ENCODE measurements around the gene TNS4. TPM values are rescaled to one million over a fixed set of nuclear protein-coding genes. Genes with fewer than 3 reads are reported as not detected.

Gene TNS4
- total RNA-seq, 1 experiment from 2014 or later = 0.59 TPM

GRCh38 chr17:40499551-40500189 lies 1.8 kb downstream of the TNS4 start:
- Histone ChIP-seq H4K91ac (ENCODE audit: insufficient read length, low read depth, low read length) (no peak overlapping the region), H3K23me2 (ENCODE audit: insufficient read length, low read depth, low read length, poor library complexity, severe bottlenecking) (no peaks in the 10 kb centered on the region), H3K9ac (ENCODE audit: extremely low read depth, insufficient read length, low read length) (no peak overlapping the region), H3K4me1 (ENCODE audit: insufficient read depth, low read length) (peaks cover 9% of the 10 kb centered on the region; the same call in 1 of the 2 replicates), H3K14ac (ENCODE audit: insufficient read depth, low read length) (peak overlapping the region; percentile 64), H2BK15ac (ENCODE audit: low read depth, low read length) (no peak overlapping the region), H2BK20ac (ENCODE audit: low read depth, low read length, poor library complexity, severe bottlenecking) (no peak overlapping the region), H3K27ac (ENCODE audit: insufficient read length, low read depth, low read length) (no peak overlapping the region), H3K79me2 (ENCODE audit: insufficient read depth, low read length) (no peaks in the 10 kb centered on the region), H3K56ac (ENCODE audit: insufficient read length, low read depth, low read length) (no peak overlapping the region), H3T11ph (ENCODE audit: low read length) (no peak overlapping the region), H2BK5ac (ENCODE audit: insufficient read length, low read length) (no peak overlapping the region), H2BK12ac (ENCODE audit: insufficient read length, low read depth, low read length) (no peak overlapping the region), H3K23ac (ENCODE audit: insufficient read length, low read depth, low read length) (no peak overlapping the region), H3K4me2 (ENCODE audit: insufficient read depth, insufficient read length, low read length) (peak overlapping the region; percentile 18), H3K18ac (ENCODE audit: insufficient read length, low read depth, low read length) (no peak overlapping the region), H3K9me3 (ENCODE audit: control insufficient read depth, low read depth, low read length) (no peaks in the 10 kb centered on the region), H3K4ac (ENCODE audit: low read depth, low read length) (no peak overlapping the region), H4K8ac (replicated peaks; ENCODE audit: insufficient read length, low read depth, low read length) (no peak overlapping the region), H2AFZ (ENCODE audit: low read length) (no peak overlapping the region), H4K5ac (ENCODE audit: insufficient read length, low read depth, low read length) (no peak overlapping the region), H2AK5ac (ENCODE audit: insufficient read length, low read length) (no peak overlapping the region), H3K27me3 (ENCODE audit: insufficient read depth, low read length) (no peaks in the 10 kb centered on the region), H3K79me1 (ENCODE audit: insufficient read depth, low read depth, low read length, poor library complexity, severe bottlenecking) (no peaks in the 10 kb centered on the region), H2BK120ac (ENCODE audit: low read depth, low read length, poor library complexity, severe bottlenecking) (no peak overlapping the region), H4K20me1 (ENCODE audit: control insufficient read depth, insufficient read depth, insufficient read length) (no peaks in the 10 kb centered on the region)
- Mint-ChIP-seq H3K4me1 (peaks cover 29 to 38% of the 10 kb centered on the region in 2 experiments), H3K27me3 (ENCODE audit: low read depth) (peaks cover 12% of the 10 kb centered on the region), H3K36me3 (ENCODE audit: insufficient read depth in 1 of 3, low read depth in 3 of 3) (peaks cover 0 to 2% (median 0%) of the 10 kb centered on the region in 3 experiments; a peak in 1 of 7 replicates), H3K27ac (peak overlapping the region; percentile 63 to 86 (median 85); a peak in 2 of 7 replicates), H3K4me3 (peak overlapping the region; percentile 30 to 53; a peak in 2 of 5 replicates), H3K9me3 (no peaks in the 10 kb centered on the region; a peak in 1 of 5 replicates)
- no CpG with 5 or more reads among the region's 17 CpGs for whole genome bisulfite sequencing (ENCODE audit: extremely low coverage, insufficient read length, low lambda C conversion rate)
- DNase-seq = peak; percentile 93
- 0 out of 3 replicates have a peak, but pooled peaks have one; percentile 11 for TF ChIP-seq CTCF (conservative IDR thresholded peaks at IDR 0.05)
